A549 (cell line): ENCODE results near the gene OR2Y1.

ENCODE experiments used
- CBX2 ChIP-seq: fragments of 200-600 bp; sonication (generic); IDR thresholded peaks from 2 replicates; pipeline ENCODE4 v1.6.1; 2016; ENCODE audit warnings: low read depth, mild to moderate bottlenecking, borderline replicate concordance
- CHD4 ChIP-seq: fragments of 200-600 bp; sonication (generic); IDR thresholded peaks from 2 replicates; pipeline ENCODE4 v1.6.1; 2016; ENCODE audit warnings: antibody characterized with exemption, mild to moderate bottlenecking, borderline replicate concordance
- HDAC2 ChIP-seq: fragments of 200-600 bp; sonication (generic); IDR thresholded peaks from 2 replicates; pipeline ENCODE4 v1.6.1; 2016
- RCOR1 ChIP-seq: fragments of 150-350 bp; IDR thresholded peaks from 2 replicates; pipeline ENCODE4 v1.6.1; 2014; ENCODE audit warnings: antibody characterized with exemption, low read length, low read depth
- RFX5 ChIP-seq: fragments of 450-650 bp; IDR thresholded peaks from 2 replicates; pipeline ENCODE4 v1.7.1; 2014; ENCODE audit warnings: antibody characterized with exemption, mild to moderate bottlenecking, moderate library complexity
- SMC3 ChIP-seq: fragments of >200 bp; sonication (Bioruptor Twin); formaldehyde crosslinking; IDR thresholded peaks from 3 replicates; pipeline ENCODE4 v1.6.1; 2018; ENCODE audit warnings: inconsistent platforms
- SREBF2 ChIP-seq: fragments of 450-650 bp; IDR thresholded peaks from 2 replicates; pipeline ENCODE4 v1.6.1; 2014; ENCODE audit warnings: mild to moderate bottlenecking, moderate library complexity
- TF ChIP-seq, protein P1 (sequence below): fragments of >200 bp; sonication (Bioruptor Twin); formaldehyde crosslinking; IDR thresholded peaks from 3 replicates; pipeline ENCODE4 v1.5.1; 2016

DNA sequence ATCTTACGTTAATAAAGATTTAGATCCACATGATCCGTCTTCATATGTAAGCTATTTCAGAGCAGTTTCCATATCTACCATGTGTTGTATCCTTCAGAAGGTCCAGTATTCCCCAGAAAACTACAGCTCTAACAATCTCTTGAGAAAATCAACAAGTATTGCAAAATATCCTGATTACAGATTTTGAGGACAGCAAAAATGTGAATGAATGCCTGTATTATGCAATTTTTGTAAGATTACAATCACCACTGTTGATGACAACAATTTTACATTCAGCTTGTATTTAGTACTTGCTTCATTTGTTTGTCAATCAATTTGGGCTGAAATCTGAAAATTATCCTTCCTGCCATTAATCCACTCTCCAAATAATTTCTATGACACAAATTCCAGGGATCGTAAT is 47.4 kb downstream of the OR2Y1 start:
- TF ChIP-seq SMC3 (no peak), SREBF2 (no peak), CHD4 (no peak), CBX2 (no peak), RFX5 (no peak), RCOR1 (no peak), HDAC2 (no peak)
- TF ChIP-seq, protein P1, sequence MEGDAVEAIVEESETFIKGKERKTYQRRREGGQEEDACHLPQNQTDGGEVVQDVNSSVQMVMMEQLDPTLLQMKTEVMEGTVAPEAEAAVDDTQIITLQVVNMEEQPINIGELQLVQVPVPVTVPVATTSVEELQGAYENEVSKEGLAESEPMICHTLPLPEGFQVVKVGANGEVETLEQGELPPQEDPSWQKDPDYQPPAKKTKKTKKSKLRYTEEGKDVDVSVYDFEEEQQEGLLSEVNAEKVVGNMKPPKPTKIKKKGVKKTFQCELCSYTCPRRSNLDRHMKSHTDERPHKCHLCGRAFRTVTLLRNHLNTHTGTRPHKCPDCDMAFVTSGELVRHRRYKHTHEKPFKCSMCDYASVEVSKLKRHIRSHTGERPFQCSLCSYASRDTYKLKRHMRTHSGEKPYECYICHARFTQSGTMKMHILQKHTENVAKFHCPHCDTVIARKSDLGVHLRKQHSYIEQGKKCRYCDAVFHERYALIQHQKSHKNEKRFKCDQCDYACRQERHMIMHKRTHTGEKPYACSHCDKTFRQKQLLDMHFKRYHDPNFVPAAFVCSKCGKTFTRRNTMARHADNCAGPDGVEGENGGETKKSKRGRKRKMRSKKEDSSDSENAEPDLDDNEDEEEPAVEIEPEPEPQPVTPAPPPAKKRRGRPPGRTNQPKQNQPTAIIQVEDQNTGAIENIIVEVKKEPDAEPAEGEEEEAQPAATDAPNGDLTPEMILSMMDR = no peak
